Measurements from ENCODE around the gene FUOM.
"Not testable (repeated sequence)": the region's sequence is repeated elsewhere in the genome, so short reads cannot be mapped to it uniquely, and the experiment has no call there.

FUOM gene

GRCh38 chr10:133370030-133370786 lies 12.4 kb upstream of the FUOM start:
- no peak for DNase-seq (ENCODE audit: low read depth in 2 of 2, low spot score in 1 of 2)

- DNase-seq (ENCODE audit: low read depth in 2 of 2, low spot score in 1 of 2) = no peak
These were observed 10.3 kb upstream of the FUOM start for GRCh38 chr10:133368153-133368552.

GRCh38 chr10:133367461-133367860 lies 9.6 kb upstream of the FUOM start:
- not testable (repeated sequence) for DNase-seq (ENCODE audit: low read depth in 2 of 2, low spot score in 1 of 2)

GRCh38 chr10:133366751-133367150 lies 8.9 kb upstream of the FUOM start:
- no peak for DNase-seq (ENCODE audit: low read depth in 2 of 2, low spot score in 1 of 2)

GRCh38 chr10:133366130-133366478 lies 8.3 kb upstream of the FUOM start:
- no peak for DNase-seq (ENCODE audit: low read depth in 2 of 2, low spot score in 1 of 2)

GRCh38 chr10:133365461-133366129 lies 7.8 kb upstream of the FUOM start:
- no peak for DNase-seq (ENCODE audit: low read depth in 2 of 2, low spot score in 1 of 2)

- no peak for DNase-seq (ENCODE audit: low read depth in 2 of 2, low spot score in 1 of 2)
These were observed 7.0 kb upstream of the FUOM start for GRCh38 chr10:133364645-133365431.

- DNase-seq (ENCODE audit: low read depth in 2 of 2, low spot score in 1 of 2) = no peak
These were observed 5.0 kb upstream of the FUOM start for GRCh38 chr10:133362846-133363245.

- DNase-seq (ENCODE audit: low read depth in 2 of 2, low spot score in 1 of 2) = no peak
These were observed 4.1 kb upstream of the FUOM start for GRCh38 chr10:133361773-133362441.

GRCh38 chr10:133361227-133361626 lies 3.4 kb upstream of the FUOM start:
- DNase-seq (ENCODE audit: low read depth in 2 of 2, low spot score in 1 of 2) = no peak

GRCh38 chr10:133359972-133360610 lies 2.3 kb upstream of the FUOM start:
- no peak for DNase-seq (ENCODE audit: low read depth in 2 of 2, low spot score in 1 of 2)

- DNase-seq (ENCODE audit: low read depth in 2 of 2, low spot score in 1 of 2) = no peak
These were observed 1.7 kb upstream of the FUOM start for GRCh38 chr10:133359554-133359971.

- no peak for DNase-seq (ENCODE audit: low read depth in 2 of 2, low spot score in 1 of 2)
These were observed 1.1 kb upstream of the FUOM start for GRCh38 chr10:133358925-133359310.

- DNase-seq (ENCODE audit: low read depth in 2 of 2, low spot score in 1 of 2) = no peak
These were observed 524 bp upstream of the FUOM start for GRCh38 chr10:133358162-133358924.

GRCh38 chr10:133356549-133357284 lies 1.1 kb downstream of the FUOM start:
- DNase-seq (ENCODE audit: low read depth in 2 of 2, low spot score in 1 of 2) = no peak

- no peak for DNase-seq (ENCODE audit: low read depth in 2 of 2, low spot score in 1 of 2)
These were observed 1.8 kb downstream of the FUOM start for GRCh38 chr10:133355991-133356390.

- DNase-seq (ENCODE audit: low read depth in 2 of 2, low spot score in 1 of 2) = no peak
These were observed 2.6 kb downstream of the FUOM start for GRCh38 chr10:133355266-133355665.

- no peak for DNase-seq (ENCODE audit: low read depth in 2 of 2, low spot score in 1 of 2)
These were observed 3.1 kb downstream of the FUOM start for GRCh38 chr10:133354672-133355240.

- DNase-seq (ENCODE audit: low read depth in 2 of 2, low spot score in 1 of 2) = no peak
These were observed 3.7 kb downstream of the FUOM start for GRCh38 chr10:133353988-133354605.
